GM12878 (cell line): ENCODE measurements around the gene BMF. TPM values are rescaled to one million over a fixed set of nuclear protein-coding genes. Genes with fewer than 3 reads are reported as not detected.

Source experiments
- ATAC-seq: fragments of 200-7000 bp; cut with Tn5 transposase; 3 replicates; pipeline ENCODE4 v1.9.1; 2020; ENCODE audit warnings: mild to moderate bottlenecking, moderate library complexity
- BruUV-seq: library from RNA; stranded (reverse); fragments of 400-500 nt; replicated peaks from 2 replicates; lab custom pipeline; 2021; lab: Mats Ljungman, UMichigan
- CTCF ChIA-PET: fragments of 300-600 bp; sonication (Branson Sonifier 250); formaldehyde crosslinking; extraction: SDS; loops from one replicate; lab custom pipeline; 2021; ENCODE audit warnings: inconsistent platforms; lab: Yijun Ruan, JAX
- POLR2A ChIA-PET: fragments of 350-600 bp; formaldehyde crosslinking; extraction: SDS; loops from one replicate; lab custom pipeline; 2021; ENCODE audit warnings: inconsistent platforms; lab: Charles Lee
- RAD21 ChIA-PET: fragments of 300-600 bp; sonication (Branson Sonifier 250); formaldehyde crosslinking; loops from one replicate; lab custom pipeline; 2023; ENCODE audit warnings: antibody characterized with exemption; ENCODE audit not compliant: unreplicated experiment; lab: Charles Lee
- SMC1A ChIA-PET: fragments of 300-600 bp; sonication (Branson Sonifier 250); formaldehyde crosslinking; loops from one replicate; lab custom pipeline; 2023; ENCODE audit not compliant: unreplicated experiment, uncharacterized antibody; lab: Charles Lee
- DNase-seq: peaks from one replicate; pipeline ENCODE4 v3.0.0-alpha.2; 2011; ENCODE audit warnings: low read depth, low spot score
- FAIRE-seq: peaks from 3 replicates; lab custom pipeline; 2011; peaks lifted over from hg19 to GRCh38; lab: Jason Lieb, UNC
- H2AFZ ChIP-seq: 2 replicates; pipeline ENCODE4 v1.6.0; 2011; ENCODE audit warnings: low read depth, low read length, control low read depth; ENCODE audit not compliant: control insufficient read depth
- H3K27ac ChIP-seq: 2 replicates; pipeline ENCODE4 v1.5.1; 2011; ENCODE audit warnings: control low read depth; ENCODE audit not compliant: control insufficient read depth, insufficient read depth
- H3K27me3 ChIP-seq, 2 experiments: replicated peaks in 1 of 2; 2 replicates each; pipeline versions ENCODE4 v1.6.0 to v1.6.1; 2011; ENCODE audit warnings: low read length in 1 of 2; ENCODE audit not compliant: control insufficient read depth in 2 of 2, insufficient read depth in 2 of 2
- H3K36me3 ChIP-seq, 2 experiments: 2 replicates each; pipeline ENCODE4 v1.5.1; 2011; ENCODE audit warnings: low read length in 1 of 2; ENCODE audit not compliant: control insufficient read depth in 2 of 2, insufficient read depth in 2 of 2
- H3K4me1 ChIP-seq: 2 replicates; pipeline ENCODE4 v1.6.1; 2011; ENCODE audit warnings: mild to moderate bottlenecking, low read length, moderate library complexity, mixed read lengths; ENCODE audit not compliant: control insufficient read depth, insufficient read depth
- H3K4me2 ChIP-seq: 2 replicates; pipeline ENCODE4 v1.6.0; 2011; ENCODE audit warnings: control low read depth; ENCODE audit not compliant: control insufficient read depth, insufficient read depth
- H3K4me3 ChIP-seq: fragments of 200-600 bp; sonication (generic); 2 replicates; pipeline ENCODE4 v1.5.1; 2016
- H3K79me2 ChIP-seq: 2 replicates; pipeline ENCODE4 v1.6.0; 2011; ENCODE audit warnings: low read length; ENCODE audit not compliant: control insufficient read depth, insufficient read depth
- H3K9ac ChIP-seq: 2 replicates; pipeline ENCODE4 v1.8.0; 2011; ENCODE audit warnings: low read length, control low read depth, mixed read lengths; ENCODE audit not compliant: control insufficient read depth, insufficient read depth
- H3K9me3 ChIP-seq: replicated peaks from 3 replicates; pipeline ENCODE4 v1.5.1; 2011; ENCODE audit warnings: mild to moderate bottlenecking, low read length; ENCODE audit not compliant: control insufficient read depth, insufficient read depth
- H4K20me1 ChIP-seq: 2 replicates; pipeline ENCODE4 v1.6.0; 2011; ENCODE audit not compliant: control insufficient read depth, insufficient read depth
- ETV6 ChIP-seq, 2 experiments: fragments of 450-650 bp in 1 of 2; IDR thresholded peaks in 1 of 2; conservative IDR thresholded peaks in 1 of 2; 2 replicates each; pipeline ENCODE4 v1.6.1; 2014; ENCODE audit warnings: antibody characterized with exemption in 1 of 2, borderline replicate concordance in 1 of 2, low read depth in 1 of 2, mild to moderate bottlenecking in 1 of 2, moderate library complexity in 1 of 2
- HCFC1 ChIP-seq: fragments of 150-350 bp; IDR thresholded peaks from 2 replicates; pipeline ENCODE4 v1.6.1; 2014; ENCODE audit warnings: low read length
- IRF4 ChIP-seq: IDR thresholded peaks from 2 replicates; pipeline ENCODE4 v1.6.1; 2011; ENCODE audit warnings: low read depth, low read length
- JUNB ChIP-seq: IDR thresholded peaks from 2 replicates; pipeline ENCODE4 v1.6.1; 2016; ENCODE audit warnings: antibody characterized with exemption, mild to moderate bottlenecking
- PBX3 ChIP-seq: IDR thresholded peaks from 2 replicates; pipeline ENCODE4 v1.6.1; 2011; ENCODE audit warnings: mild to moderate bottlenecking, low read depth, low read length, moderate library complexity; ENCODE audit not compliant: insufficient replicate concordance
- PKNOX1 ChIP-seq: fragments of 450-650 bp; IDR thresholded peaks from 2 replicates; pipeline ENCODE4 v1.6.1; 2016; ENCODE audit warnings: mild to moderate bottlenecking
- RAD21 ChIP-seq: IDR thresholded peaks from 2 replicates; pipeline ENCODE4 v1.6.1; 2011; ENCODE audit warnings: mild to moderate bottlenecking, low read depth, low read length, moderate library complexity; ENCODE audit not compliant: insufficient read depth
- SIX5 ChIP-seq: IDR thresholded peaks from 2 replicates; pipeline ENCODE4 v1.6.1; 2011; ENCODE audit warnings: mild to moderate bottlenecking, low read depth, low read length, moderate library complexity; ENCODE audit not compliant: severe bottlenecking
- SP1 ChIP-seq: IDR thresholded peaks from one replicate; pipeline ENCODE4 v1.6.1; 2011; ENCODE audit warnings: low read depth, low read length
- TCF12 ChIP-seq: IDR thresholded peaks from 2 replicates; pipeline ENCODE4 v1.6.1; 2011; ENCODE audit warnings: low read depth, mild to moderate bottlenecking, low read length
- ZNF24 ChIP-seq: fragments of 450-650 bp; IDR thresholded peaks from 2 replicates; pipeline ENCODE4 v1.6.1; 2017; ENCODE audit warnings: antibody characterized with exemption, mild to moderate bottlenecking
- WGBS: methylation state at CpG from one replicate; pipeline ENCODE4 v1.1.6; 2016; ENCODE audit warnings: low lambda C conversion rate; ENCODE audit not compliant: insufficient replicate concordance, insufficient coverage; ENCODE audit errors: missing lambda C conversion rate; 5-methylcytosine and 5-hydroxymethylcytosine counted together
- in situ Hi-C: fragments of 300-500 bp; cut with MboI; formaldehyde crosslinking; loops from 9 replicates; pipeline ENCODE4 v1.14.3; 2018; ENCODE audit warnings: mixed read lengths
- intact Hi-C: fragments of 100-400 bp; cut with micrococcal nuclease; formaldehyde crosslinking; loops from one replicate; pipeline ENCODE4 v1.14.2; 2022; ENCODE audit not compliant: unreplicated experiment
- polyA plus RNA-seq, 11 experiments: library from polyadenylated mRNA; depleted of rRNA in 4 of 11; unstranded in 6 of 11; stranded (reverse) in 5 of 11; fragments of >200 nt; fragmentation: Nextera tagmentation in 4 of 11; fragmentation: Illumina TruSeq in 1 of 11; extraction: Ambion mirVana in 4 of 11; extraction: Trizol in 1 of 11; gene quantifications; 1 replicate in 1 of 11; 2 replicates in 10 of 11; pipeline versions ENCODE4 v1.2.1 to v1.2.3, GENCODE V29; 2011 to 2016; ENCODE audit warnings: inconsistent platforms in 2 of 11, missing spikeins in 2 of 11, low read depth in 1 of 11
- total RNA-seq, 4 experiments: library from RNA; depleted of rRNA in 3 of 4; stranded (reverse); fragments of >200 nt in 3 of 4; fragmentation: Illumina TruSeq in 1 of 4; extraction: Trizol in 1 of 4; gene quantifications; 2 replicates each; pipeline versions ENCODE4 v1.2.1 to v1.2.3, GENCODE V29; 2013 to 2021
- TF ChIP-seq, protein P1 (sequence below): fragments of 450-650 bp; IDR thresholded peaks from 2 replicates; pipeline ENCODE4 v1.6.1; 2014; ENCODE audit warnings: mild to moderate bottlenecking

Gene BMF
- total and polyA plus RNA-seq, 10 of the 15 experiments (the other 5 are each of a cell fraction or from before 2014, with no cell fraction given): 0.82 to 34.9 (median 16.9) TPM

DNA sequence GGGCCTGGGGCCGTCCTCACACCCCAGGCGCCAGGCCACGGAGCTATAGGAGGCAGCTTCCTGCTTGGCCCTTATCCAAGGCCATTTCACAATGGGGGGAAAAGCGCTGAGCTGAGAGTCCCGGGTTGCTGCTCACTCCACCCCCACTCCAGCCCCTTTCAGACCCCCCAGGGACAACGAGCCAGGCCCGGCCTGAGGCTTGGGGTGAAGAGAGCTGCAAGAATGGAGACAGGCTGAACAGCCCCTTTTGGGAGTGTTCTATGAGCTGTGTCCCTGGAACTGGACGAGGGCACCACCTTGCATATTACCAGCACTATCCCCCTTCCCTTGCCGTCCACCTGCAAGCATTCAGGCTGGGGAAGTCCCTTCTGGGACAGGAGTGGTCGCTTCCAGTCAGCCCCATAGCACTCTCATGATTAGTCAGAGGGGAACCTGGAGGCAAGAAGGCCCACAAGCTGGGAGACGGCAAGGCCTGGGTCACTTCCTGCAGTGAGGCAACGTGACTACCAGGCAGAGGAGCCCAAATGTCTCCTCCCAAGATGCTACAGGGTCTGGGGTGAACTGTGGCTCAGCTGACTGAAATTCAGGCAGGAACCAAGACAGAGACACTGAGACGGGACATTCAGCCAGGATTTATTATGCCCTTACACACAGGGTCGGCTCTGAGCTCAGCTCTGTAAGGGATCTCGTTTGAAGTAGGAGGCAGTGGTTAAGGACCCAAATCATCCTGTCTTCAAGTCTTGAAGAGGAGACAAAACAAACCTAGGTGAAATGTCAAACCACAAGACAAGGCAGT, 61.1 kb downstream of the BMF start (continued):
- peak; percentile 94 for TF ChIP-seq IRF4
- TF ChIP-seq ZNF24: no peak
- no peak for TF ChIP-seq SIX5
- peak; percentile 20 for TF ChIP-seq SP1
- no peak; the same call in 1 of the 2 replicates for TF ChIP-seq PKNOX1
- TF ChIP-seq, protein P1, sequence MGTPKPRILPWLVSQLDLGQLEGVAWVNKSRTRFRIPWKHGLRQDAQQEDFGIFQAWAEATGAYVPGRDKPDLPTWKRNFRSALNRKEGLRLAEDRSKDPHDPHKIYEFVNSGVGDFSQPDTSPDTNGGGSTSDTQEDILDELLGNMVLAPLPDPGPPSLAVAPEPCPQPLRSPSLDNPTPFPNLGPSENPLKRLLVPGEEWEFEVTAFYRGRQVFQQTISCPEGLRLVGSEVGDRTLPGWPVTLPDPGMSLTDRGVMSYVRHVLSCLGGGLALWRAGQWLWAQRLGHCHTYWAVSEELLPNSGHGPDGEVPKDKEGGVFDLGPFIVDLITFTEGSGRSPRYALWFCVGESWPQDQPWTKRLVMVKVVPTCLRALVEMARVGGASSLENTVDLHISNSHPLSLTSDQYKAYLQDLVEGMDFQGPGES: no peak
- no peak for TF ChIP-seq HCFC1

DNA sequence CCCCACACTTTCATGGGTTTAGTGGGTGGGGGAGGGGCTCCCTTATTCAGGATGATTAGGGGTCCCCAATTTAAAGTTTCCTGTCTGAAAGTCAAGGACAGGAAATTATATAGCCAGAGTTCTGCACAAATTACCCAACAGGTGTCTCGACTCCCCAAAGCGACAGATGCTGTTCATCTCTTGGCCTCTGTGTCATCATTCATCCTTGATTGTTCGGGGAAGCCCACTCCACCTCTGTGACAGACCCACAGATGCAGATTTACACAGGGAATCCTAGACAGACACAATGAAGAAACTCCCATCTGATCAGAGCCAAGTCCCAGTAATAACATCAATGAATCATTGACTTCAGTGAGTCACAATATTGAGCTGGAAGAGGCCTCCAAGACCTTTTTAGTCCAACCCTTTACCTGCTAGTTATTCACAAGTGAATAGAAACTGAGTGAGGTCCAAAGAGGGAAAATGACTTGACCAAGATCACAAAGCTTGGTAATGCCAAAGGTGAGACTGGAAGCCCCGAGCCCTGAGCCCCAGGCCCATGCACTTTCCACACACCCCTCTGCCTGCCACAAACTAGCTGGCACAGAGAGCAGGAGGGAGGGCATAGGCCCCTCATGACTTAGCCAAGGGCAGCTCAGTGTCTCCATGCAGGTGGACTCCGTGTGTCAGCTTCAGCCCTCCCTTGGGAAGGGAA, 61.8 kb downstream of the BMF start:
- FAIRE-seq: no peak
- RAD21 ChIA-PET: interaction anchor here (0.7 to 8.5 kb wide), 18 partner anchors 9 to 231 kb away, joined by 3 to 903 read pairs (median 14); partner anchors contain the start of genes BMF, BUB1B and SRP14

More for the DNA sequence above, 61.8 kb downstream of the BMF start:
- in situ Hi-C loops: loop anchor here (5.0 to 10.0 kb wide), 3 partner anchors 120 to 225 kb away; no protein-coding TSS in a partner anchor
- H3K4me1 ChIP-seq: peaks cover 65% of the 10 kb centered on the region
- intact Hi-C loops: loop anchor here (1.0 to 5.0 kb wide), 3 partner anchors 18 to 135 kb away; no protein-coding TSS in a partner anchor
- 45% methylated on average over 5 of the region's 5 CpGs for WGBS
- H3K79me2 ChIP-seq: peaks cover 2% of the 10 kb centered on the region; the same call in 1 of the 2 replicates
- no peaks in the 10 kb centered on the region for H3K9me3 ChIP-seq
- H3K27ac ChIP-seq: peak overlapping the region; percentile 92
- DNase-seq: no peak
- peak; percentile 73 for TF ChIP-seq TCF12
- TF ChIP-seq RAD21: peak; percentile 6; the same call in 1 of the 2 replicates
- TF ChIP-seq ETV6 (conservative IDR thresholded peaks at IDR 0.05 in 1 of 2, IDR thresholded peaks at IDR 0.05 in 1 of 2; ENCODE audit: borderline replicate concordance in 1 of 2, low read depth in 1 of 2): peak in 1 of 2 experiments; percentile 58; a peak in 1 of 4 replicates
- TF ChIP-seq PBX3: peak; percentile 49
- TF ChIP-seq JUNB: peak; percentile 45
- no peak for TF ChIP-seq SP1
- TF ChIP-seq, all 136 proteins: peak for 5
- BruUV-seq: no TSS peak
- Histone ChIP-seq H3K27me3 (no peaks in the 10 kb centered on the region), H3K36me3 (no peaks in the 10 kb centered on the region; a peak in 1 of 4 replicates), H4K20me1 (no peaks in the 10 kb centered on the region), H3K4me2 (peak overlapping the region; percentile 95), H2AFZ (peak overlapping the region; percentile 20; the same call in 1 of the 2 replicates), H3K4me3 (no peak overlapping the region), H3K9ac (peak overlapping the region; percentile 68)
- ATAC-seq: peak; percentile 6
- SMC1A ChIA-PET: interaction anchor here (0.8 to 23.0 kb wide), 24 partner anchors 9 to 227 kb away, joined by 3 to 1082 read pairs (median 11); partner anchors contain the start of genes BMF, BUB1B and PAK6
- POLR2A ChIA-PET: interaction anchor here (0.5 to 8.0 kb wide), 14 partner anchors 13 to 293 kb away, joined by 3 to 307 read pairs (median 5); partner anchors contain the start of genes BMF and BUB1B
- CTCF ChIA-PET: interaction anchor here (0.7 to 11.8 kb wide), 32 partner anchors 9 to 290 kb away, joined by 3 to 776 read pairs (median 7); partner anchors contain the start of genes BMF, BUB1B and FSIP1
